HG02852 (cell line): ENCODE results near the gene CD200R1L.
A peak's percentile ranks its signal among the peaks of the same experiment; 100 is the strongest.

Source experiments
- ATAC-seq: cut with Tn5 transposase; IDR thresholded peaks from one replicate; pipeline ENCODE4 v1.9.1; 2021; ENCODE audit warnings: mild to moderate bottlenecking, moderate library complexity; ENCODE audit not compliant: unreplicated experiment

CD200R1L gene

DNA sequence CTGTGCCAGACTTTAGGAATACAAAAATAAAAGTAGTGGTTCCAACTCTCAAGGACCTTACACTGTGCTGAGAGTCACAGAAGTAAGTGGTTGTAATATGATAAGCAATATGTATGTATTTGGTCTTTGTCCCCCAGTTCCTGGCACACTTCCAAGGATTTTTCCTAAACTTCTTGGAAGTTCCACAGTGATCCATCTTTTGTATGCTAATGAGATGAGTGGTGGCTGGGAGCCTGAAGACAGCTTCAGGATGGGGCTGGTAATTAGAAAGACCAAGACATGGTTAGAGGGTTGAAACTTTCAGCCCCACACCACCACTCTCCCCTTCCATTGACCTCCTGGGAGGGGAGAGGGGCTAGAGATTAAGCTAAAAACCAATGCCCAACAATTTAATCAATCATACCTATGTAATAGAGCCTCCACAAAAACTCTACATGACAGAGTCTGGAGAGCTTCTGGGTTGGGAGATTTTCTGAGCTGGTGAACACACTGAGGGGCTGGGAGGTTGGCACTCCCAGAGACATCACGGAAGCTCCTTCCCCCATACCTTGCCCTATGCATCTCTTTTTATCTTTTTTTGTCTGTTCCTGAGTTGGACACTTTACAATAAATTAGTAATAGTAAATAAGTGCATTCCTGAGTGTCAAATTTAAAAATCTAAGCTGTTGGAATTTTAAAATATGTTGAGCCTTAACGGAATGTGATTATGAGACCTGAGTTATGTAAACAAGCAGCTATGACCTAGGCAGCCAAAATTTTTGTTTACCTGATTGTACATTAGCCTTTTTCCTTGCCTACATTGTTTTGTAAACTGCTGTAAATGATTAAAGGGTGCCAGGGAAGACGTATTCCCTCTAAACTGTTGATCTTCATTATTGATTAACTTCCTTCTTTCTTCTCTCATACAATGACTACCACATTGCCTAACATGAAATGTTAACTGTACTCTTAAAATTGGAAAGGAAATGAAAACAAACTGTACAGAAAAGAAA is 24.3 kb downstream of the CD200R1L start:
- no peak for ATAC-seq

DNA sequence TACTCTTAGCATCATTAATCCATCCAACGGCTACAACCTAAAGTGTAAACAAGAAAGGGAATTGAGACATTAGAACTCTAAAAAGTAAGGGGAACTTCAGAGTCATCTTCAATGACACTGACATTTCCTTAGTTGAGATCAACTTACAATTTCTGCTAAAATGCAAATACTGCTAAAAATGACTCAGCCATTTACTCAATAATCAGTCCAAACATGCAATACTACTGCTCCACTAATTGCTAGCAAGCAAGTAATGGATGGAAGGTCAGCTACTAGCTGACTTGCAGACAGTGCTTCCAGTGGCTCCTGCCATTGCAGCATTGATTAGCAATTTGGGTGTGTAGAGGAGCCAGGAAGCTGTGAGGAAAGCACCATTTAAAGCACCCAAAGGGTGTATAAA is 28.4 kb downstream of the CD200R1L start:
- ATAC-seq = no peak

DNA sequence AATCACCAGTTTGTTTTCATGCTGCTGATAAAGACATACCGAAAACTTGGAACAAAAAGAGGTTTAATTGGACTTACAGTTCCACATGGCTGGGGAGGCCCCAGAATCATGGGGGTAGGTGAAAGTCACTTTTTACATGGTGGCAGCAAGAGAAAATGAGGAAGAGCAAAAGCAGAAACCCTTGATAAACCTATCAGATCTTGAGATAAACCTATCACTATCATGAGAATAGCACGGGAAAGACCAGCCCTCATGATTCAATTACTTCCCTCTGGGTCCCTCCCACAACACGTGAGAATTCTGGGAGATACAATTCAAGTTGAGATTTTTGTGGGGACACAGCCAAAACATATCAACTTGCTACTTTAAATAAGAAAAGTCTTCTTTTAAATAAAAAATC is 28.9 kb downstream of the CD200R1L start:
- no peak for ATAC-seq

DNA sequence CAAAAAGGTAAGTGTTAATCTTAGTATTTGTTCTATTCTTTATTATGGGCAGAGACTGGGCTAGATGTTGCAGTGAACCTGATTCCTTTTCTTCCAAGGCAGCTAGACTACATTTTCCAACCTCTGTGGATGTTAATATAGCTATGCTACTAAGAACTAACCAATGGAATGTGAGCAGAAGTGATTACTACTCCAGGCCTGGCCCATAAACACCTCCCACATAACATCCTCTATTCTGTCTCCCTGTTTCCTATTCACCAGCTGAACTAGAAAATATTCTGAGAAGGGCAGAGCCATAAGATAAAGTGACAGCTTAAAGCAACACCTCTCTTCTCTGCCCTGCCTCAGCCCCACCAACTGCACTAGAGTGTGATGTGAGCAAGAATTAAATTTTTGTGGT is 29.4 kb downstream of the CD200R1L start:
- ATAC-seq = no peak

DNA sequence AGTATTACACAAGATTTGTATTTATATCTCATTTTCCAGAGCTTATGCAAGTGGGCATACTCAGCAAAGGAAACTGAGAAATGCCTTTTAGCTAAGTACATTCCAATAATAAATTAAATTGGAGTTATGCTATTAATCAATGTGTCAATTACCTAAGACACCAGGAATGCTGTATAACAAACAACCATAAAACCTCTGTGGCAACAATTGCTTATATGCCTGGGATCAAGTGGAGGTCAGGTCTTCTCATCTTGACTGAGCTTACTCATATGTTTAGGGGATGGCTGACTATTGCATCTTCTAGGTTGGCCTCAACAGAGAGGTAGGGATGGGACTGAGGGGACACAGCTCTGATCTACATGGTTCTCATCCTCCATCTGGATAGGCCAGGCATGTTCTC is 30.7 kb downstream of the CD200R1L start:
- ATAC-seq = no peak

DNA sequence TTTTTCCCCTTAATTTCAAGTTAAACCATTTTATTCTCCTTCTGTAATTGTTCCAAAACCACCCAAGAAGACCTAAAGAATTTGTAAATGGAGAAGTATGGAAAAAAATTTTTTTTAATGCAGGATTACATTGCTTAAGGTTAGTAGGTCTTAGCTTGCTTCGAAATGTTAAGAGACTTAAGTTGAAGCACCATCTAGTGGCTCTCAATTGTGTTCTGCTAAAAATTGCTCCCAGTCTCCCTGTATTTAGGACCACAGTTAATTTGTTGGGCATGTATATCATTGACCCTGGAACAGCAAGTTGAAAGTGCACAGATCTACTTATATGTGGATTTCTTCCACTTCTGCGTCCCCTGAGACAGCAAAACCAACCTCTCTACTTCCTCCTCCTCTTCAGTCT is 32.4 kb downstream of the CD200R1L start:
- no peak for ATAC-seq

DNA sequence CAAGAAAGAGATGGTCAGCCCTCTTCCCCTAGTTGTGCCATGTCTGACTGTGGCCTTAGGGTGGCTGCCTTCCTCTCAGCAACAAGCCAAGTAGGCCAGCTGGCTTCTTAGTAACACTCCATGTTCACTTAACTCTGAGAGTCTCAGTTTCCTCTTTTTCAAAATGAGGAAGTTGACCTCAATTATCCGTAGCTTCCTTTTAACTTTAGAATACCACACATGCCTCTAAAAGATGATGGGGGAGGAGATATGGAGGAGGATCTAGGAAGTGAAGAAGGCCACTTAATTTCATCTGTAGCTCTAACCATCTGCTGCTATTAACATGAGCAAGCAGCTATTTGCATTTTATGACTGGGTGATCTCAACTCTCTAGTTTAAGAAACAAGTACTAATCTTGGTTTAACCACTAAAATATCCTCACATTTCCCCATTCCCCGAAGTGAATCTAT is 32.9 kb downstream of the CD200R1L start:
- peak; percentile 82 for ATAC-seq

DNA sequence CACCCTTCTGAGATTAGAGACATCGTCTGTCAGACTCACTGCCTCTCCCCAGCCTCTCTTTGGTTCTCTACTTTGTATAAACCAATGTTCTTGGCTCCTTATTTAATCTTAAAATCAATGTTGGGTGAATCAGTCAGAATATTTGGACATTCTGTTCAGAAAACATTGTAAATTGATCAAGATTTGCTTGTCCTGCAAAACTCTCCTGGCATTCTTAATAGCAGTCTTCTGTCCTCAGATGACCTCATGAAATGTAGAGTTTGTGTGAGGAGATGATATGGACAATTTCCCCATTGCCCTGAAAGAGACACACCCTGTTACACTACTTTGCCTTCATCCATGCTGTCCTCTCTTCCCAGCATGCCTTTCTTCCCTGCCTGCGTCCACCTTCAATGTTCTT is 33.6 kb downstream of the CD200R1L start:
- ATAC-seq = no peak

DNA sequence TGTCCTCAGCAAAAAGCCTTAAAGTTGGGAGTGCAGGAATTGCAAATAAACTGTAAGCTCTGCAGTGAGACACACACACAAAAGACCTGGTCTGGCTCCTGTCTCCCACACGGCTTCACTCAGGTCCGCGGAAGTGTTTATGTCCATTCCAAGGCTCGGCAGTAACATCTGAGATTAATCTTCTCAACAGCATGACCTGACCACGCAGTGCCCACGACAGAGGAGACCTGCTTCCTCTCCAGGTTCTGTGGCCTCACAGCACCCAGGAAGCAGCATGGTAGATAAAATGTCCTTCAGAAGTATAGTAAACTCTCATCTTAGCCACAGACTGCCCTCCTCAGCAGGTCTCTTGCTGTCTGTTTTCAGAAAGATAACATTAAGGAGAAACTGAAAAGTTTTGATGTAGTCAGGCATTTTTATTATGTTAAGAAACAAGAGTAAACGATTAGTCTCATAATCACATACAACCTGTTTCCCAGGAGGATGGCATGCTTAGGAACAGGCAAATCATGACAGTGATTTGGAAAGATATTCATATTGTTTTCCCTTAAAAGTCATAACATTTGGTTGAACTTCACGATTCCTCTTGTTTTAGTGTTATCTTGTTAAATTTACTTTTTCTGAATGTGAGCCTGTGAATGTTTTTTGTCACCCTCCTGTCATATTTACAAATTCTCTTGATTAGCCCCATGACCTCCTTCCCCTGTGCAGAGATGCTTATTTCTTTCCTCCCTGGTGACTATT is 34.6 kb downstream of the CD200R1L start:
- ATAC-seq = no peak

DNA sequence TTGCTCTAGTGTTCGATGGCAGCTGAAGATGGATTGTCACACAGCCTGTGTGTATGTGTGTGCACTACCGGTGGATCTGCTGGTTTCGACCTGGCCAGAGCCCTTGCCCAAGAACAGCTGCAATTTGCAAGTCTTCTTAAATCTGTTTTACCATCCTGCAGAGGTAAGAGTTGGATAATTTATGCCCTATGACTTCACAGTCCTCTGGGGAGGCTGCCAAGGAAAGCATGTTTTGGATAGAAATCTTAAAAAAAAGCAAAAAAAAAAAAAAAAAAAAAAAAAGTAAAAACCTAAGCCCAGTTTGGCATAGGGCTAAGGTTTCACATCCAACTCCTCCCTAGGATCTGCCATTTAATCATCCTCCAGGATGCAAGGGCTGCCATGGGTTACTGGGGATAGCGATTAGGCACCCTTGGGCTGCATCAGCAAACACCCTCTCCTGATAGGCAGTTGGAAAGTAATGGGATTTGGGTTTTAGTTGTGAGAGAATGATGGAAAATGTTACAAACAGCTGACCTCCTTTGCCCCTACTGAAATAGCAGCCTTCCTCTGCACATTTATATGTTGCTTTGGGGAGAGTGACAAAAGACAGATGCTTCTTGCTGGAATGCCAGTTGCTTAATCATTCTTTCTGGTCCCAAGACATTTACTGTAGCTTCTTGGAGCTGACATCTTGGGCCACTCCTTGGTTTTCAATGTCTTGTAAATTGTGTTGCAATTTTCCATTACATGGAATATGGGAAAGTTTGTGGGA is 35.4 kb downstream of the CD200R1L start:
- no peak for ATAC-seq

DNA sequence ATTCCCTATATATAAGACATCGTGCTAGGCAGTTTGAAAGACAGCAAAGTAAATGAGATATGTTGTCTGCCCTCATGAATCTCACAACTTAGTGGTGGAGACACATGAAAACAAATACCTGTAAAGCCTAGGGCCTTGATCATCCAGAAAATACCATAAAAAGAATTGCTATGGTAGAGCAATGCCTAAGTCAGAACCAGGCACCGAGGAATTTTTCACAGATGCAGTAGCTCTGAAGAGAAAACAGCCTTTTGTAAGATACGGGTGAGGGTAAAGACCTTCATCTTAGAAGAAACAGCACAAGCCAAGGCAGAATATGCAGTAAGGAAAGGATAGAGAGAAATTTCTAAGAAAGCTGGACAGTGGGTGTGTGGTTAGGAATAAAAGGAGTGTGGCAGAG is 36.1 kb downstream of the CD200R1L start:
- no peak for ATAC-seq

DNA sequence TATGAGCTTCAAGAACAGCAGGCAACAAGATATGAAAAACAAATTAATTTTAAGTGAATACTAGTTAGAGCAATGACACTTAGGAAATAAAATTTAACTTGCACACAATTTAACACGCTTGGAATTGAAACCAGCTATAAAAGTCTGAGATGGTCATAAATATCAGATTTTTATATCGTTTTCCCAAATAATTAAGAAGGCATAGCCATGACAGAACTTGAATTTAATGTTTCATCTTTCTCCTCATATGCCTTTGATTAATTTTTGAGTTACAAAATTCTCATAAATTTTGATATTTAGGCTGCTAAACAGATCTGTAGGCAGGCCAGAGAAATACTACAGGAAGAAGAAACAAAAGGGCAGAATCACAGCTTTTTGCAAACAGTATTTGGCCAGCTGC is 38.5 kb downstream of the CD200R1L start:
- no peak for ATAC-seq

DNA sequence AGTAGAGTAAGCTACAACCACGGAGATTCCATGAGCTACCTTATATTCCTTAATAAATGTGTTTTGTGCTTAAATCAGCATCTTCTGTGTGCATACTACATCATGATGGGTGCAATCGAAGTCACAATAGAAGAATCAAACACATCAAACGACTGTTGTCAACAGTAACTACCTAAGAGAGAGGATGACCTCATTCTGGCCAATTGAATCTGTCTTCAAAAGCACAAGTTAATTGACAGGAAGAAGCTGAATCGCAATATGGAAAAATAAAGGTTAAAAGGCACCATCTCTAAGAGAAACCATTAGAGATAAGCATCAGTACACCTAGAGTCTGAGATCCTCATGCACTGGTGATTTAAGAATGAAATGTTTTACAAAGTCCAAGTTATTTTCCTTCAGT is 39.0 kb downstream of the CD200R1L start:
- no peak for ATAC-seq

DNA sequence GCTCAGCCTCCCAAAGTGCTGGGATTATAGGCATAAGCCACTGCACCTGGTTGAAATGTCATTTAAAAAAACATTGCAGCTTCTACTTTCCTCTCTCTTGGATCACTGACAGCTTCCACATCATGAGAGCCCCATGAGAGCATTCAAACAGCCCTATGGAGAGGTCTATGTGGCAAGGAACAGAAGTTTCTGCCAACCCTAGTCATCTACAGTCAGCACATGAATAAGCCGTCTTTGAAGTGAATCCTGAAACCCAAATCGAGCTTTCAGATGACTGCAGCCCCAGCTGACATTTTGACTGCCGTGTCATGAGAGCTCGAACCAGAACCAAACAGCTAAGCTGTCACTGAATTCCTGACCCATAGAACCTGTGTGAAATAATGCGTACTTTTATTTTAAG is 39.8 kb downstream of the CD200R1L start:
- ATAC-seq = no peak

DNA sequence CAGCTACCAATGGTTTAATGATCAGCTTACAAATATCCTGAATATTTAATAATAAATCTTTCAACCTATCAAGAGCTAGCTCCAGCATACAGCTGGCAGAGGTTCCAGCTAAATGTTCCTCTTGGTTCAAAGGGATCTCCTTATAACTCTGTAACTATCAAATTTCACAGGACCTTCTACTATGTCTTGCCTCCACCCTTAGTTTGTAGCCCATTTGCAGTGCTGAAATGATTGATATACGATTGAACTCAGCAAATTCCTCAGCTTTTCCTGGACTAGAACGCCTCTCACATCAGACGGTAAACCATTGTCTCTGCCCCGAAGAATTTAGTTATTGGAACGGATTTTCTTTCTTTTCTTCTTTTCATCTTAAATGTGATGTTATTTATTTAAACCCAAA is 41.5 kb downstream of the CD200R1L start:
- no peak for ATAC-seq

DNA sequence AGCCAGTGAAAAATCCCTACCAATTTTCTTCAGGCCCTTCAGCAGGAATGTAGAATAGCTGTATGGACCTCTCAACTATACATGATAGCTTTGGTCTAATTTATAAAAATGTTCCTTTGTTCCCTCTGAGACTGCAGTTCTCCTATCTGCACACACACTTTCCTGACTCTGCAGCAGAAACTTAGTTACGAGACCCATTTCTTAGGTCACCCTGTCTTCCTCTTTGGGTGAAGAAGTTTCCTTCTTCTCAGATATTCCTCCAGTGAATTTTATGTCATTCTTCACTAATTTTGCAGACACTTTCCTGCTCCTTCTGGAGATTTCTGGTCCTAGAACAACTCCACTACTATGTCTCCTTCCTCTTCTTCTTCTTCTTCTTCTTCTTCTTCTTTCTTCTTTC is 42.6 kb downstream of the CD200R1L start:
- no peak for ATAC-seq

DNA sequence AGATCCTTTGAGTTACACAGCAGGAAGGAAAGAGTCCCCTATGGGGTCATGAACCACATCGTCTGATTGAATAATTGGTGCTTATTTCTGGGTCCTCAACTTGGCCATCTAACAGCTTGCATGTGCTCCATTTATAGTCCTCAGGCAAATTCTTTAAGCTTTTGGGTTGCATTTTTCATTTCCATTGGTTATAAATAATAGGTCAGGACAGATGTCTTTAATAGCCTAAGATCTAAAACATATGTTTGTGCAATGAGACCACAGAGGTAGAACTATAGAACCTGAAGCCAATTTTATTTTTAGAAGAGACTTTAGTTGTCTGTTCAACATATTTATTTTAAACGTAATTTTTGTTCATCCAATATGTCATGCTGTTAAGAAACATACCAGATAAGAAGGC is 43.2 kb downstream of the CD200R1L start:
- no peak for ATAC-seq

DNA sequence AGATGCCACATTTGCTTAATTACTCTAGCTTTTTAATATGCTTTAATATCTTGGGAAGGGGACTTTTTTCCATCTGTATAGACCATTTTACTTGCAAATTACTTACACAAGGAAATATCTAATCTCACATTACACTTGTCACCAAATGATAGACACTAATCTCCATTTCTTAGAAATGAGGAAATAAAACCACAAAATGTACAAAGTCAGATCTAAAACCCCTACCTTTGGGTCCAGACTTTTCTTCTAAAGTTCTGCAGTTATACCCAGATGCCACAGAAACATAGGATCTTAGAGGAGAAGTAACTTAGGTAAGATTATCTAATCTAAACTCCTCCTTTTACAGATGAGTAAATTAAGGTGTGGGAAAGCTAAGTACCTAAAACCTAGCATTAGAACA is 44.3 kb downstream of the CD200R1L start:
- ATAC-seq = no peak

DNA sequence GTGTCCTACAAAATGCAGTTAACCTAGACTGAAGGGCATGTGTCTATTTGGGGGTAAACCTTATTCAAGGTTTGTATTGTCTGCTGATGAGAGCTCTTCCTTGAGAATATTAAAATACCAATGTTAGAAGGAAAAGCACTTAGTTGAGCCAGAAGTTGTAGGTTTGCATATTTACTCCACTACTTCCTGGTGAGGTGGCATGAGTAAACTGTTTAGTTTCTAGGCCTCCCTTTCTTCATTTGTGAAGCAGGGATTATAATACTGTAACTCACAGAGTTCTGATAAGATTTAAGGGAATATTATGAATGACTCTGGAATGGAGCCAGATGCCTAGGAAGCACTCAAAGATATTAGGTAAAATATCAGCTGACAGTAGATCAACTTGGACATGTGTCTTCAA is 46.7 kb downstream of the CD200R1L start:
- no peak for ATAC-seq

DNA sequence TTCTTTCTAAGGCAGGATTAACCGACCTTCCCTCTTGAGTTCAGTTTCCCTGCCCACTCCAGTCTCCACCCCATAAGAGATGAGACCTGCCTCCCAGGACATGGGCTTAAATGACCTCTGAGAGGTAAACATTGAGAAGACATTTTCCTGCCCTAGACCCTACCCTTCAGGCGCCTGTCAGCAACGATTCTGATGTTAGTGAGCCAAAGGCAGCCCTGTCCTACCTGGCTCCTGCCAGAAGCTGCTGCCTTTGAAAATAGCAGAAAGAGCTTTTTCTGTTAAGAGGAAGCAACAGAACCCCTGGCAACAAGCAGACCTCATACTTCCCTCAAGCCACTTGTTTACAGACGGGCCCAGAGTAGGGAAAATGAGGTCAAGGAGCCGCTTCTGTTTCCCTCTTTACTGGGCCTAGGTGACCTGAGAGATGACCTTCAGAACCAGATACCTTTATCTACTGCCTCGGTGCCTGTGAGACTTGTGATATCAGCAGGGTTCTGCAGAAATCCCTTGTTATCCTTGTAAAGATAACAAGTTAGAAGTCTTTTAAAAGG is 52.0 kb downstream of the CD200R1L start:
- no peak for ATAC-seq
